Activated CD8-positive, alpha-beta T cell treated with anti-CD3 and anti-CD28 coated beads for 36 hours (primary cell): ENCODE data around the gene RIMBP2. TPM values are rescaled to one million over a fixed set of nuclear protein-coding genes. Genes with fewer than 3 reads are reported as not detected.

Experiments
- ATAC-seq: fragments of 200-7000 bp; cut with Tn5 transposase; one replicate; pipeline ENCODE4 v1.10.0; 2021; ENCODE audit warnings: mild to moderate bottlenecking, moderate library complexity
- CTCF ChIA-PET: fragments of 350-600 bp; sonication (Branson Sonifier 250); formaldehyde crosslinking; loops from one replicate; lab custom pipeline; 2021; ENCODE audit warnings: antibody characterized with exemption; lab: Charles Lee
- POLR2A ChIA-PET: fragments of 350-600 bp; sonication (Branson Sonifier 250); formaldehyde crosslinking; loops from one replicate; lab custom pipeline; 2021; ENCODE audit warnings: antibody characterized with exemption; lab: Charles Lee
- DNase-seq: peaks from one replicate; pipeline ENCODE4 v3.0.0-alpha.2; 2020
- H3K27ac Mint-ChIP-seq: one replicate; pipeline ENCODE4 v1.8.0; 2021; ENCODE audit warnings: mild to moderate bottlenecking, mixed read lengths
- H3K27me3 Mint-ChIP-seq: one replicate; pipeline ENCODE4 v1.8.0; 2021; ENCODE audit warnings: mixed read lengths
- H3K36me3 Mint-ChIP-seq: one replicate; pipeline ENCODE4 v1.8.0; 2021; ENCODE audit warnings: low read depth, mixed read lengths
- H3K4me1 Mint-ChIP-seq: one replicate; pipeline ENCODE4 v1.8.0; 2021; ENCODE audit warnings: low read depth, mixed read lengths
- H3K4me3 Mint-ChIP-seq: one replicate; pipeline ENCODE4 v1.8.0; 2021; ENCODE audit warnings: mild to moderate bottlenecking, moderate library complexity, mixed read lengths
- H3K9me3 Mint-ChIP-seq: one replicate; pipeline ENCODE4 v1.8.0; 2021; ENCODE audit warnings: mixed read lengths
- intact Hi-C: fragments of 100-400 bp; cut with micrococcal nuclease; formaldehyde crosslinking; loops from one replicate; pipeline ENCODE4 v1.10.0; 2022
- total RNA-seq, 2 experiments: library from RNA; stranded (reverse); gene quantifications; one replicate each; pipeline ENCODE4 v1.2.3, GENCODE V29; 2021
- TF ChIP-seq, protein P1 (sequence below): fragments of 200-600 bp; IDR thresholded peaks from one replicate; pipeline ENCODE4 v1.8.0; 2022; ENCODE audit warnings: antibody characterized with exemption, mild to moderate bottlenecking

The RIMBP2 gene
- total RNA-seq, 2 experiments from 2014 or later = not detected

DNA sequence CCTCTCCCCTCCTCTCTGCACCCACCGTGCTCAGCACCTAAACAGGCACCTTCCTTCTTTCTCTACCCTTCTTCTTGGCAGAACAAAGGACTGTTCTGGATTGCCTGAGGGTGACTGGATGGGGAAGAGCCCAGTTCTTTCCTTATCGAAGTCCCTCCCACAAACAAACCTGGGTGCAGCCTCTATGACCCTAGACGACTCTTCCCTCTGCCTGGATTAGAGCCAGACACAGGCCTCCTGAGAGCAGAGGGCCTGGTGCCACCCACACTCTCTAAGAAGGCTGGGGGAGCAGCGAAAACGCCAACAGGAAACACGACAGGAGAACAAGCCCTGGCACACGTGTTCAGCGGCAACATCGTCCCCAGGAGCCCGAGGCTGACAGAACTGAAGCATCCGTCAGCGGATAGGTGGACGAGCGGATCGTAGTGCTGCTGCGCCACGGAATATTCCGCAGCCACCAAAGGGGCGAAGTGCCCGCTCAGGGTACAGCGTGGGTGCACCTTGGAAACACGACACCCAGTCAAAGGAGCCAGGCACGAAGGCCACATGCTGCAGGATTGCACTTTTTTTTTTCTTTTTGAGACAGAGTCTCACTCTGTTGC is 38.0 kb downstream of the RIMBP2 start:
- intact Hi-C loops = no loop called here
- ATAC-seq = no peak
- POLR2A ChIA-PET = no interaction called here
- H3K27me3 Mint-ChIP-seq = no peaks in the 10 kb centered on the region
- no peak overlapping the region for H3K4me3 Mint-ChIP-seq
- no peaks in the 10 kb centered on the region for H3K9me3 Mint-ChIP-seq
- no peak for DNase-seq
- TF ChIP-seq, protein P1, sequence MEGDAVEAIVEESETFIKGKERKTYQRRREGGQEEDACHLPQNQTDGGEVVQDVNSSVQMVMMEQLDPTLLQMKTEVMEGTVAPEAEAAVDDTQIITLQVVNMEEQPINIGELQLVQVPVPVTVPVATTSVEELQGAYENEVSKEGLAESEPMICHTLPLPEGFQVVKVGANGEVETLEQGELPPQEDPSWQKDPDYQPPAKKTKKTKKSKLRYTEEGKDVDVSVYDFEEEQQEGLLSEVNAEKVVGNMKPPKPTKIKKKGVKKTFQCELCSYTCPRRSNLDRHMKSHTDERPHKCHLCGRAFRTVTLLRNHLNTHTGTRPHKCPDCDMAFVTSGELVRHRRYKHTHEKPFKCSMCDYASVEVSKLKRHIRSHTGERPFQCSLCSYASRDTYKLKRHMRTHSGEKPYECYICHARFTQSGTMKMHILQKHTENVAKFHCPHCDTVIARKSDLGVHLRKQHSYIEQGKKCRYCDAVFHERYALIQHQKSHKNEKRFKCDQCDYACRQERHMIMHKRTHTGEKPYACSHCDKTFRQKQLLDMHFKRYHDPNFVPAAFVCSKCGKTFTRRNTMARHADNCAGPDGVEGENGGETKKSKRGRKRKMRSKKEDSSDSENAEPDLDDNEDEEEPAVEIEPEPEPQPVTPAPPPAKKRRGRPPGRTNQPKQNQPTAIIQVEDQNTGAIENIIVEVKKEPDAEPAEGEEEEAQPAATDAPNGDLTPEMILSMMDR = no peak
- CTCF ChIA-PET = no interaction called here
- no peak overlapping the region for H3K27ac Mint-ChIP-seq
- no peaks in the 10 kb centered on the region for H3K4me1 Mint-ChIP-seq
- no peaks in the 10 kb centered on the region for H3K36me3 Mint-ChIP-seq

DNA sequence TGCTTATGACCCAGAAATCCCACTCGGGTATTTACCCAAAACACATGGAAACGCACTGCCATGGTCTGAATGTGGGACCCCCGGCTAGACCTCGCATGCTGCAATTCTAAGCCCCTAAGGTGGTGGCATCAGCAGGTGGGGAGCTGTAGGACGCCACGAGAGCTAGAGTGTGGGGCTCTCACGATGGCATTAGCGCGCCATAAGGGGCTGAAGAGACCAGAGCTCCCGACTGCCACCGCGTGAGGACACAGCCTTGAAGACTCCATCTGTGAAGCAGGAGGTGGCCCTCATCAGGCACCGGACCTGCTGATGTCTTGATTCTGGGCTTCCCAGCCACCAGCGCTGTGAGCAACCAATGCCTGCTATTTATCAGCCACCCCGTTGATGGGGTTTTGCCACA is 40.3 kb downstream of the RIMBP2 start:
- Mint-ChIP-seq H3K4me3 (no peak overlapping the region), H3K4me1 (no peaks in the 10 kb centered on the region), H3K27me3 (peaks cover 2% of the 10 kb centered on the region), H3K36me3 (no peaks in the 10 kb centered on the region), H3K27ac (no peak overlapping the region), H3K9me3 (peaks cover 2% of the 10 kb centered on the region)
- ATAC-seq = no peak
- TF ChIP-seq, protein P1 = no peak
- POLR2A ChIA-PET = no interaction called here
- CTCF ChIA-PET = no interaction called here
- no peak for DNase-seq
- intact Hi-C loops = no loop called here

DNA sequence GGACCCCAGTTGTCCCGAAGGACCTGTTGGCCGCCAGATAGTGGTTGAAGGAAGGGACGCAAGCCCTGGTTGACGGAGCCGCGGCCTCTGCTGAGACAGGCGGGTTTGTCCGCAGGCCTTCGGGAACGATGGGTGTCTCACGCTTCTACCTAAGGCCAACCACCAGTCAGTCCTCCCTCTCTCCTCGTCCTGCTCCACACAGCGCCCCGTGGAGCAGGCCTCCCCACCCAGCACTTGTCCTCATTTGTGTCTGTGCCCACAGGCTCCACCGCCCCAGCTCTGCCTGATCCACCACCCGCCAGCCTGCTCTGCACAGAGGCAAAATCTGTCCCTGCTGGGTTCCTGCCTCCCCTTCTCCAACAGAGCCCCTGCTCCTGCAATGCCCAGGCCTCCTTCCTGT is 41.0 kb downstream of the RIMBP2 start:
- Mint-ChIP-seq H3K27ac (no peak overlapping the region), H3K4me3 (no peak overlapping the region), H3K27me3 (peaks cover 2% of the 10 kb centered on the region), H3K4me1 (no peaks in the 10 kb centered on the region), H3K9me3 (peaks cover 2% of the 10 kb centered on the region), H3K36me3 (no peaks in the 10 kb centered on the region)
- intact Hi-C loops = no loop called here
- TF ChIP-seq, protein P1 = no peak
- ATAC-seq (no peak), DNase-seq (no peak)
- ChIA-PET CTCF (no interaction called here), POLR2A (no interaction called here)

DNA sequence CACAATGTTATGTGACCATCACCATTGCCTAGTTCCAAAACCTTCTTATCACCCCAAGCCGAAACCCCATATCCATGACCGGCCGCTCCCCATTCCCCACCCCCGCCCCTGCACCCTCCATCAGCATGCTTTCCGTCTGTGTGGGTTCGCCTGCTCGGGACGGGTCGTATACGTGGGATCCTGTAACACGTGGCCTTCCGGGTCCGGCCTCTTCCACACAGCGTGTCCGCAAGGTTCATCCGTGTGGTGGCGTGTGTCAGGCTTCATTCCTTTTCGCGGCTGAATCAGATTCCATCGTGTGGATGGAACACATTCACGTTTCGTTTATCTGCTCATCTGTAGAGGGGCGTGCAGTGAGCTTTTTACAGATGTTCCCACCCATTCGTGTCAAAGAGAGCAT is 41.4 kb downstream of the RIMBP2 start:
- intact Hi-C loops = no loop called here
- Mint-ChIP-seq H3K9me3 (peaks cover 2% of the 10 kb centered on the region), H3K27ac (no peak overlapping the region), H3K4me3 (no peak overlapping the region), H3K4me1 (no peaks in the 10 kb centered on the region), H3K27me3 (peaks cover 2% of the 10 kb centered on the region), H3K36me3 (no peaks in the 10 kb centered on the region)
- ATAC-seq = no peak
- no peak for DNase-seq
- ChIA-PET CTCF (no interaction called here), POLR2A (no interaction called here)
- TF ChIP-seq, protein P1 = no peak

DNA sequence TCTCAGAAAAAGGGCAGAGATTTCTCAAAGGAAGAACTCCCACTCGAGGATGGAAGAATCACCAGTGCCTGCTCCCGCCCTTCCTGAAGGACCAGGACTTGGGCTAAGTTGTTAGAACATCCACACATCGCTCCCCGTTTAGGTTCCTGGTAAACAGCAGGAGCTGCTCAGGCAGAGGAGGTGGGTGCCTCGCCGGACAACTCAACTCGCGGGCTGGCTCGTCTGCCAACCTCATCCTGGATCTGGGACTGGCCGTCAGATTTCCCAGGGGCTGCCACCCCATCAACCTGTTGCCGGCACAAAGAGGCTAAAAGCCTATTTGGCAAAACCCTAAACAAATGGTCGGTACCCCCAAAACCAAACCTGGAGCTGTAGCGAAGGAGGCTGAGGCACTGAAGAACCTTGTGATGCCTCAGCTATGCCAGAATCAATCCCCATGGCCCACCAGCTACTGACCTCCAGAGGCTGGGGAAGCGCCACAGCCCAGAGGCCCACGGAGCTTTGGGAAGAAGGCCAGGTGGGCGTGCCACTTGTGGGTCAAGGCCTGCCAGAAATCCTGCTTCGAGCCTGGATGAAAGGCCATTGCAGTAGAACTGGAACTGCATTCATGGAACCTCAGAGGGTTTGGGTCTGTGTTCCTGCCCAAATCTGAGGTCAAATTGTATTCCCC is 42.9 kb downstream of the RIMBP2 start:
- no peaks in the 10 kb centered on the region for H3K4me1 Mint-ChIP-seq
- H3K27me3 Mint-ChIP-seq = peaks cover 2% of the 10 kb centered on the region
- intact Hi-C loops = no loop called here
- H3K36me3 Mint-ChIP-seq = no peaks in the 10 kb centered on the region
- CTCF ChIA-PET = no interaction called here
- no peak for ATAC-seq
- H3K27ac Mint-ChIP-seq = no peak overlapping the region
- POLR2A ChIA-PET = no interaction called here
- no peak overlapping the region for H3K4me3 Mint-ChIP-seq
- H3K9me3 Mint-ChIP-seq = peaks cover 8% of the 10 kb centered on the region
- TF ChIP-seq, protein P1 = no peak
- DNase-seq = no peak
